SK-N-SH (cell line): ENCODE data around the gene KRT3. TPM values are rescaled to one million over a fixed set of nuclear protein-coding genes. Genes with fewer than 3 reads are reported as not detected.
A peak's percentile ranks its signal among the peaks of the same experiment; 100 is the strongest.

Experiments
- CTCF ChIA-PET: fragments of 300-600, 350-600 bp; formaldehyde crosslinking; extraction: SDS; loops from one replicate; lab custom pipeline; 2021; lab: Yijun Ruan, JAX
- POLR2A ChIA-PET: fragments of 350-600 bp; sonication (Branson Sonifier 250); formaldehyde crosslinking; extraction: SDS; loops from one replicate; lab custom pipeline; 2020; ENCODE audit warnings: antibody characterized with exemption, inconsistent platforms; lab: Yijun Ruan, JAX
- DNase-seq: peaks from one replicate; pipeline ENCODE4 v3.0.0; 2012
- H2AFZ ChIP-seq: fragments of 200-600 bp; sonication (generic); 2 replicates; pipeline ENCODE4 v1.8.1; 2016; ENCODE audit warnings: antibody characterized with exemption, mild to moderate bottlenecking, low read depth
- H3F3A ChIP-seq: fragments of 200-600 bp; sonication (generic); replicated peaks from 2 replicates; pipeline ENCODE3; 2016; ENCODE audit warnings: antibody characterized with exemption, mild to moderate bottlenecking; ENCODE audit not compliant: insufficient read depth
- H3K27ac ChIP-seq, 2 experiments: fragments of 200-500 bp in 1 of 2; fragments of 200-600 bp in 1 of 2; sonication (Bioruptor generic) in 1 of 2; sonication (generic), shearing (Covaris generic) in 1 of 2; 2 replicates each; pipeline versions ENCODE4 v1.5.1 to v1.6.1; 2014 to 2016; ENCODE audit warnings: low read depth in 2 of 2, inconsistent platforms in 1 of 2, low read length in 1 of 2, mild to moderate bottlenecking in 1 of 2, mixed read lengths in 1 of 2
- H3K27me3 ChIP-seq: fragments of 200-600 bp; sonication (generic), shearing (Covaris generic); 2 replicates; pipeline ENCODE4 v1.6.1; 2016; ENCODE audit warnings: mixed run types; ENCODE audit not compliant: insufficient read depth
- H3K36me3 ChIP-seq, 2 experiments: fragments of 200-500 bp in 1 of 2; fragments of 200-600 bp in 1 of 2; sonication (Bioruptor generic) in 1 of 2; sonication (generic) in 1 of 2; replicated peaks in 1 of 2; 2 replicates each; pipeline versions ENCODE3 to v1.5.1; 2014 to 2016; ENCODE audit warnings: low read length in 1 of 2, mild to moderate bottlenecking in 1 of 2; ENCODE audit not compliant: insufficient read depth in 2 of 2, control insufficient read depth in 1 of 2
- H3K4me1 ChIP-seq, 2 experiments: fragments of 200-500 bp in 1 of 2; fragments of 200-600 bp in 1 of 2; sonication (Bioruptor generic) in 1 of 2; sonication (generic), shearing (Covaris generic) in 1 of 2; 2 replicates each; pipeline versions ENCODE4 v1.5.1 to v1.6.1; 2014 to 2016; ENCODE audit warnings: low read depth in 1 of 2, low read length in 1 of 2, mixed run types in 1 of 2; ENCODE audit not compliant: insufficient read depth in 2 of 2, control insufficient read depth in 1 of 2
- H3K4me2 ChIP-seq: fragments of 200-600 bp; sonication (generic), shearing (Covaris generic); 2 replicates; pipeline ENCODE4 v1.6.1; 2017; ENCODE audit warnings: mixed run types
- H3K4me3 ChIP-seq, 2 experiments: fragments of 200-500 bp in 1 of 2; fragments of 200-600 bp in 1 of 2; sonication (Bioruptor generic) in 1 of 2; sonication (generic), shearing (Covaris generic) in 1 of 2; 2 replicates each; pipeline versions ENCODE4 v1.5.1 to v1.8.1; 2014 to 2016; ENCODE audit warnings: low read depth in 2 of 2, inconsistent platforms in 1 of 2, low read length in 1 of 2, mild to moderate bottlenecking in 1 of 2, mixed read lengths in 1 of 2, moderate library complexity in 1 of 2
- H3K79me2 ChIP-seq: fragments of 200-600 bp; sonication (generic); 2 replicates; pipeline ENCODE4 v1.8.1; 2017; ENCODE audit warnings: mild to moderate bottlenecking; ENCODE audit not compliant: insufficient read depth
- H3K9ac ChIP-seq: fragments of 200-600 bp; sonication (generic); 2 replicates; pipeline ENCODE4 v1.6.1; 2017; ENCODE audit warnings: mixed run types
- H3K9me2 ChIP-seq: fragments of 200-600 bp; sonication (generic); 2 replicates; pipeline ENCODE4 v1.6.1; 2017; ENCODE audit warnings: mixed run types
- H3K9me3 ChIP-seq: fragments of 200-600 bp; sonication (generic); 2 replicates; pipeline ENCODE4 v1.6.1; 2017; ENCODE audit warnings: mixed run types, mild to moderate bottlenecking, moderate library complexity
- H4K20me1 ChIP-seq: fragments of 200-600 bp; sonication (generic); 2 replicates; pipeline ENCODE4 v1.6.1; 2017; ENCODE audit warnings: mild to moderate bottlenecking, mixed run types; ENCODE audit not compliant: insufficient read depth
- ELF1 ChIP-seq: IDR thresholded peaks from 2 replicates; pipeline ENCODE4 v1.4.0; 2012
- EP300 ChIP-seq, 2 experiments: IDR thresholded peaks; 2 replicates each; pipeline versions ENCODE4 v1.4.0 to v1.6.1; 2012; ENCODE audit warnings: borderline replicate concordance in 1 of 2, low read depth in 1 of 2, low read length in 1 of 2
- FOSL2 ChIP-seq: IDR thresholded peaks from 2 replicates; pipeline ENCODE4 v1.4.0; 2012; ENCODE audit warnings: low read depth, mild to moderate bottlenecking, moderate library complexity, borderline replicate concordance
- NFIC ChIP-seq: IDR thresholded peaks from 2 replicates; pipeline ENCODE4 v1.4.0; 2012; ENCODE audit warnings: borderline replicate concordance
- POLR2AphosphoS5 ChIP-seq: IDR thresholded peaks from 2 replicates; pipeline ENCODE4 v1.6.1; 2012; ENCODE audit warnings: low read depth, low read length
- RXRA ChIP-seq: IDR thresholded peaks from 2 replicates; pipeline ENCODE4 v1.4.0; 2012; ENCODE audit warnings: low read depth, mild to moderate bottlenecking, borderline replicate concordance
- YY1 ChIP-seq: IDR thresholded peaks from 2 replicates; pipeline ENCODE4 v1.4.0; 2012; ENCODE audit warnings: low read depth, mild to moderate bottlenecking
- WGBS: methylation state at CpG from one replicate; pipeline ENCODE4 v1.1.6; 2017; ENCODE audit warnings: low lambda C conversion rate; 5-methylcytosine and 5-hydroxymethylcytosine counted together
- polyA plus RNA-seq, 3 experiments: library from polyadenylated mRNA; depleted of rRNA; stranded (reverse); fragments of >200 nt; gene quantifications; 2 replicates each; pipeline ENCODE4 v1.2.3, GENCODE V29; 2012
- TF ChIP-seq, protein P1 (sequence below): IDR thresholded peaks from 2 replicates; pipeline ENCODE4; 2012
- TF ChIP-seq, protein P2 (sequence below): IDR thresholded peaks from 2 replicates; pipeline ENCODE4 v1.4.0; 2012; ENCODE audit warnings: low read depth, borderline replicate concordance

Gene KRT3
- polyA plus RNA-seq, 1 of the 3 experiments (the other 2 are of a cell fraction): not detected

DNA sequence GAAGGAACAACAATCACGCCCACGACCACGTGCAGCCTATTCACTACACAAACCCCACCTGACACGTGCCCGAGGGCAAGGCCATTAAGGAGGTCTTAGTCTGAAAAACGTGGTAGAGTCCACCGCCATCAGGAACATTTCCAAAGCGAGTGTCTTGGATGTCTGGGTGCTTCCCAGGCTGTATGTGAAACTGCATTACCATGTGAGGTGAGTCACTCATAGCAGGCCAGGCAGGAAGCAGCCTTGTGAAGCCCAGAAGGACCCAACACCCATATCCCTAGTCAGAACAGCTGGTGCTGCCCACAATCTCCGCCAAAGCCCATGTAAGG is 41.5 kb upstream of the KRT3 start:
- no peaks in the 10 kb centered on the region for H3F3A ChIP-seq
- TF ChIP-seq, protein P1, sequence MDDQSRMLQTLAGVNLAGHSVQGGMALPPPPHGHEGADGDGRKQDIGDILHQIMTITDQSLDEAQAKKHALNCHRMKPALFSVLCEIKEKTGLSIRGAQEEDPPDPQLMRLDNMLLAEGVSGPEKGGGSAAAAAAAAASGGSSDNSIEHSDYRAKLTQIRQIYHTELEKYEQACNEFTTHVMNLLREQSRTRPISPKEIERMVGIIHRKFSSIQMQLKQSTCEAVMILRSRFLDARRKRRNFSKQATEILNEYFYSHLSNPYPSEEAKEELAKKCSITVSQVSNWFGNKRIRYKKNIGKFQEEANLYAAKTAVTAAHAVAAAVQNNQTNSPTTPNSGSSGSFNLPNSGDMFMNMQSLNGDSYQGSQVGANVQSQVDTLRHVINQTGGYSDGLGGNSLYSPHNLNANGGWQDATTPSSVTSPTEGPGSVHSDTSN: no peak
- TF ChIP-seq FOSL2: 0 out of 2 replicates have a peak, but pooled peaks have one; percentile 11
- peak overlapping the region; percentile 27; the same call in 1 of the 2 replicates for H2AFZ ChIP-seq
- H3K79me2 ChIP-seq: no peaks in the 10 kb centered on the region
- no peaks in the 10 kb centered on the region for H4K20me1 ChIP-seq
- H3K9me3 ChIP-seq: no peaks in the 10 kb centered on the region
- no peak for DNase-seq
- H3K27me3 ChIP-seq: peaks cover 13% of the 10 kb centered on the region; the same call in 1 of the 2 replicates
- CTCF ChIA-PET: interaction anchor here (1.1 kb wide), 1 partner anchor 465 kb away, joined by 4 read pairs; no protein-coding TSS in a partner anchor
- H3K4me2 ChIP-seq: 0 out of 2 replicates have a peak overlapping the region, but pooled peaks have one; percentile 2
- POLR2A ChIA-PET: no interaction called here
- peaks cover 0 to 9% of the 10 kb centered on the region in 2 experiments; a peak in 1 of 4 replicates for H3K4me1 ChIP-seq
- no peaks in the 10 kb centered on the region for H3K36me3 ChIP-seq
- H3K27ac ChIP-seq: no peak overlapping the region
- no peak overlapping the region for H3K4me3 ChIP-seq
- H3K9me2 ChIP-seq: no peaks in the 10 kb centered on the region
- H3K9ac ChIP-seq: no peak overlapping the region
- 31% methylated on average over 9 of the region's 9 CpGs for WGBS

DNA sequence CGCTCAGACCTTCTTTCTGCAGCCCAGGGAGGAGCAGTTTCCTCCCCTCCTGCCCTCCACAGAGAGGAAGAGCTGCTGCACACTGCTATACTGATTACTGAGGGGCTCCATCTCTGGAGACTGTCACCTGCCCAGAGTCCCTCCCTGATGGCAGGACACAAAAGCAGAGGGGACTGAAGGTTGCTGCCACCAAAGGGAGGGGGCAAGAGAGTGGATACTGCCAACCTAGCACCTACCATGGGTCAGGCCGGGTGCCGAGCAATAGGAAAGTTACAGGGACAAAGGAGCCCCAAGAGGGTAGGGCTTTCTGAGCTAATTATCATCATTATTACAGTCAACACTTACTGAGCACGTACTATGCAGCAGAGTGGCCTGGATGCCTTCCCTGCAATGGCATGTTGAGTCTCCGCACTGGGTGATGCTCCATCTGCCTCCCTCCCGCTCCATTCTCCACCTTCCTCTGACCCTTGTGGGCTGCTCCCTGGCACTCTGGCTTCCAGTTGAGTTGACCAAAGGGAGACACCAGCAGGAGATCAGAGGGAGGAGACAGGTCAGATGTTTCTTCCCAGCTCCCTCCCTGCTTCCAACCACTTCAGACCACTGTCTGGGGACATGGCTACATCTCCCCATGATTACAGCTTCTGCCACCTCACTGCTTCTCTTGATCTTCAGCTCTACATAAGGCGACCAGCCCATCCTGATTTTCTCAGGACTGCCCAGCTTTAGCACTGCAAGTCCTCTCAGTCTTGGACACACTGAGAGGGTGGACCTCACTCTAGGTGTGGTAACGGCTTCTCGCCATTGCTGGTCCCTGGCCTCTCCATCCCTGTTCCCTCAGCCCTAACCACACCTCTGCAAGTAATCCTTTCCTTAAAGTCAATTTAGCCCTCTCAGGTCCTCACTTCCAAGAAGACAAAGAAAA is 40.8 kb upstream of the KRT3 start:
- Histone ChIP-seq H3K36me3 (no peaks in the 10 kb centered on the region), H3K4me2 (peak overlapping the region; percentile 55; the same call in 1 of the 2 replicates), H3K27ac (no peak overlapping the region), H3K4me1 (peaks cover 0 to 9% of the 10 kb centered on the region in 2 experiments; a peak in 1 of 4 replicates), H3K9me3 (no peaks in the 10 kb centered on the region), H3K9me2 (no peaks in the 10 kb centered on the region), H3K27me3 (peaks cover 19% of the 10 kb centered on the region; the same call in 1 of the 2 replicates), H2AFZ (peak overlapping the region; percentile 27; the same call in 1 of the 2 replicates), H3K9ac (no peak overlapping the region), H4K20me1 (no peaks in the 10 kb centered on the region), H3F3A (no peaks in the 10 kb centered on the region), H3K79me2 (no peaks in the 10 kb centered on the region), H3K4me3 (no peak overlapping the region)
- DNase-seq: no peak
- WGBS: 44% methylated on average over 9 of the region's 9 CpGs
- TF ChIP-seq, protein P2, sequence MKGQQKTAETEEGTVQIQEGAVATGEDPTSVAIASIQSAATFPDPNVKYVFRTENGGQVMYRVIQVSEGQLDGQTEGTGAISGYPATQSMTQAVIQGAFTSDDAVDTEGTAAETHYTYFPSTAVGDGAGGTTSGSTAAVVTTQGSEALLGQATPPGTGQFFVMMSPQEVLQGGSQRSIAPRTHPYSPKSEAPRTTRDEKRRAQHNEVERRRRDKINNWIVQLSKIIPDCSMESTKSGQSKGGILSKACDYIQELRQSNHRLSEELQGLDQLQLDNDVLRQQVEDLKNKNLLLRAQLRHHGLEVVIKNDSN: no peak
- TF ChIP-seq NFIC (no peak), ELF1 (no peak), FOSL2 (no peak), EP300 (IDR thresholded peaks at IDR 0.05; ENCODE audit: borderline replicate concordance in 1 of 2, low read depth in 1 of 2, low read length in 1 of 2) (no peak), YY1 (no peak), RXRA (no peak), POLR2AphosphoS5 (no peak)
- TF ChIP-seq, protein P1: no peak
- ChIA-PET POLR2A (no interaction called here), CTCF (interaction anchor here (0.6 to 1.1 kb wide), 2 partner anchors 29 to 464 kb away, joined by 3 to 4 read pairs; no protein-coding TSS in a partner anchor)
